ENCODE data around the gene TEAD1. TPM values are rescaled to one million over a fixed set of nuclear protein-coding genes. Genes with fewer than 3 reads are reported as not detected.

Gene TEAD1
- total and polyA plus RNA-seq, 4 donors = 9.1 to 38.4 (median 10.7) TPM

DNA sequence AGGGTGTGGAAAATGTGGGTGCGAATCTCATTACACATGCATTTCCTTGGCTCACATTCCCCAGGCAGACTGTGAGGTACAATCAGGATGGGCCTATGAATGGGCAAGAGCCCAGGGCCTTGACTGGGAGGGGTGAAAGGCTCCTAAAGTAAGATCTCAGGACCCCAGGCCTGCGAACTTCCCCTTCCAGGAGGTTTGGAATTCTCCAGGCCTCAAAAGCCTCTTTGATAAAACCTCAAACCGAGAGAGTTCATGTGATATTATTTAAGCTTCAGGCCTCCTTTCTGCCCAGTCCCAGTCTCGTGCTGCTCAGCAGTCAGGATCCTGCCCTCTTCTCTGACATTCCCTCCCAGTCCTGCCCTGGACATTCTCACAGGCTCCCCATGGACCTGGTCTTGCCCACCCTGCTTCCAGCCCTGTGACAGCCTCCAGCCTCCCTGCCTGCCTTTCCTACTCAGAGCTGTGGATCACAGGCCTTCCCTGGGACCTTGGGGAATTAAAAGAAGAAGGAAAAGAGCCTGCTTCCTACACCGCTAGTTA, 37.3 kb upstream of the TEAD1 start:
- Histone ChIP-seq H3K9me3 (ENCODE audit: control insufficient read depth in 4 of 4, low read length in 3 of 4) (no peaks in the 10 kb centered on the region), H3K9ac (ENCODE audit: low read depth in 1 of 2, low read length in 2 of 2) (no peak overlapping the region), H3K27me3 (ENCODE audit: control insufficient read depth in 4 of 4, insufficient read depth in 4 of 4, low read length in 3 of 4) (no peaks in the 10 kb centered on the region), H3K4me1 (ENCODE audit: control insufficient read depth in 4 of 4, insufficient read depth in 4 of 4, low read length in 3 of 4) (no peaks in the 10 kb centered on the region), H3K27ac (ENCODE audit: low read depth in 1 of 2, low read length in 2 of 2) (no peak overlapping the region), H3K36me3 (ENCODE audit: control insufficient read depth in 4 of 4, insufficient read depth in 3 of 4, low read depth in 1 of 4, low read length in 3 of 4) (no peaks in the 10 kb centered on the region), H3K4me3 (ENCODE audit: low read depth in 1 of 3, low read length in 3 of 3) (no peak overlapping the region)
- no peak for DNase-seq (ENCODE audit: low spot score)
- 94% methylated on average over 5 of the region's 5 CpGs for WGBS
- TF ChIP-seq FOXA1 (IDR thresholded peaks at IDR 0.05) = no peak
- no peak for TF ChIP-seq RAD21 (IDR thresholded peaks at IDR 0.05)
- no peak for TF ChIP-seq TAF1 (conservative IDR thresholded peaks at IDR 0.05)
- TF ChIP-seq RXRA (IDR thresholded peaks at IDR 0.05) = no peak
- TF ChIP-seq NR2F2 (IDR thresholded peaks at IDR 0.05) = no peak
- TF ChIP-seq GABPA (IDR thresholded peaks at IDR 0.05 in 1 of 2, conservative IDR thresholded peaks at IDR 0.05 in 1 of 2) = no peak
- no peak for TF ChIP-seq EGR1 (IDR thresholded peaks at IDR 0.05; ENCODE audit: low read depth in 2 of 2)
- TF ChIP-seq, protein P1, sequence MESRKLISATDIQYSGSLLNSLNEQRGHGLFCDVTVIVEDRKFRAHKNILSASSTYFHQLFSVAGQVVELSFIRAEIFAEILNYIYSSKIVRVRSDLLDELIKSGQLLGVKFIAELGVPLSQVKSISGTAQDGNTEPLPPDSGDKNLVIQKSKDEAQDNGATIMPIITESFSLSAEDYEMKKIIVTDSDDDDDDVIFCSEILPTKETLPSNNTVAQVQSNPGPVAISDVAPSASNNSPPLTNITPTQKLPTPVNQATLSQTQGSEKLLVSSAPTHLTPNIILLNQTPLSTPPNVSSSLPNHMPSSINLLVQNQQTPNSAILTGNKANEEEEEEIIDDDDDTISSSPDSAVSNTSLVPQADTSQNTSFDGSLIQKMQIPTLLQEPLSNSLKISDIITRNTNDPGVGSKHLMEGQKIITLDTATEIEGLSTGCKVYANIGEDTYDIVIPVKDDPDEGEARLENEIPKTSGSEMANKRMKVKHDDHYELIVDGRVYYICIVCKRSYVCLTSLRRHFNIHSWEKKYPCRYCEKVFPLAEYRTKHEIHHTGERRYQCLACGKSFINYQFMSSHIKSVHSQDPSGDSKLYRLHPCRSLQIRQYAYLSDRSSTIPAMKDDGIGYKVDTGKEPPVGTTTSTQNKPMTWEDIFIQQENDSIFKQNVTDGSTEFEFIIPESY (IDR thresholded peaks at IDR 0.05) = no peak
- no peak for TF ChIP-seq HNF4A (conservative IDR thresholded peaks at IDR 0.05)

DNA sequence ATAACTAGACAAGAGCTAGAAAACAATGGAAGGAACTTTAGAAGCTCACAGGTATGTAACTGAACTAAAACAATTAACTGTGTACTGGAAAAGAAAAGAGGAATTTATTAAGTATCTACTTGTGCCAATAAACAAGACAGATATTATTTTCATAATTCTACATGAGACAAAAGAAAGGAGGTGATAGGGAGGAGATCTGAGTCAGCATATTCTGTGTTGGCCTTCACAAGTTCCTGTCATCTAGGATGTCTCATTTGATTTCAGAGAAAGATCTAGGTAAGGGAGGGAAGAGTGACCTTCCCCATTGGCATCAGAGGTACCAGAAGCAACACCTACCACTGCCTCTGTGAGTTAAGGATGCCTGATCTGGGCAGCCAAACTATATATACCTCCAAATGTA, 34.8 kb upstream of the TEAD1 start:
- Histone ChIP-seq H3K9ac (ENCODE audit: low read depth in 1 of 2, low read length in 2 of 2) (no peak overlapping the region), H3K27me3 (ENCODE audit: control insufficient read depth in 4 of 4, insufficient read depth in 4 of 4, low read length in 3 of 4) (no peaks in the 10 kb centered on the region), H3K36me3 (ENCODE audit: control insufficient read depth in 4 of 4, insufficient read depth in 3 of 4, low read depth in 1 of 4, low read length in 3 of 4) (no peaks in the 10 kb centered on the region), H3K27ac (ENCODE audit: low read depth in 1 of 2, low read length in 2 of 2) (no peak overlapping the region), H3K4me1 (ENCODE audit: control insufficient read depth in 4 of 4, insufficient read depth in 4 of 4, low read length in 3 of 4) (no peaks in the 10 kb centered on the region), H3K9me3 (ENCODE audit: control insufficient read depth in 4 of 4, low read length in 3 of 4) (no peaks in the 10 kb centered on the region), H3K4me3 (ENCODE audit: low read depth in 1 of 3, low read length in 3 of 3) (no peak overlapping the region)
- DNase-seq (ENCODE audit: low spot score) = no peak
- TF ChIP-seq TAF1 (conservative IDR thresholded peaks at IDR 0.05) = no peak
- TF ChIP-seq JUND (IDR thresholded peaks at IDR 0.05) = no peak
- no peak for TF ChIP-seq HNF4G (IDR thresholded peaks at IDR 0.05)
- TF ChIP-seq GABPA (IDR thresholded peaks at IDR 0.05 in 1 of 2, conservative IDR thresholded peaks at IDR 0.05 in 1 of 2) = no peak
- TF ChIP-seq, protein P2, sequence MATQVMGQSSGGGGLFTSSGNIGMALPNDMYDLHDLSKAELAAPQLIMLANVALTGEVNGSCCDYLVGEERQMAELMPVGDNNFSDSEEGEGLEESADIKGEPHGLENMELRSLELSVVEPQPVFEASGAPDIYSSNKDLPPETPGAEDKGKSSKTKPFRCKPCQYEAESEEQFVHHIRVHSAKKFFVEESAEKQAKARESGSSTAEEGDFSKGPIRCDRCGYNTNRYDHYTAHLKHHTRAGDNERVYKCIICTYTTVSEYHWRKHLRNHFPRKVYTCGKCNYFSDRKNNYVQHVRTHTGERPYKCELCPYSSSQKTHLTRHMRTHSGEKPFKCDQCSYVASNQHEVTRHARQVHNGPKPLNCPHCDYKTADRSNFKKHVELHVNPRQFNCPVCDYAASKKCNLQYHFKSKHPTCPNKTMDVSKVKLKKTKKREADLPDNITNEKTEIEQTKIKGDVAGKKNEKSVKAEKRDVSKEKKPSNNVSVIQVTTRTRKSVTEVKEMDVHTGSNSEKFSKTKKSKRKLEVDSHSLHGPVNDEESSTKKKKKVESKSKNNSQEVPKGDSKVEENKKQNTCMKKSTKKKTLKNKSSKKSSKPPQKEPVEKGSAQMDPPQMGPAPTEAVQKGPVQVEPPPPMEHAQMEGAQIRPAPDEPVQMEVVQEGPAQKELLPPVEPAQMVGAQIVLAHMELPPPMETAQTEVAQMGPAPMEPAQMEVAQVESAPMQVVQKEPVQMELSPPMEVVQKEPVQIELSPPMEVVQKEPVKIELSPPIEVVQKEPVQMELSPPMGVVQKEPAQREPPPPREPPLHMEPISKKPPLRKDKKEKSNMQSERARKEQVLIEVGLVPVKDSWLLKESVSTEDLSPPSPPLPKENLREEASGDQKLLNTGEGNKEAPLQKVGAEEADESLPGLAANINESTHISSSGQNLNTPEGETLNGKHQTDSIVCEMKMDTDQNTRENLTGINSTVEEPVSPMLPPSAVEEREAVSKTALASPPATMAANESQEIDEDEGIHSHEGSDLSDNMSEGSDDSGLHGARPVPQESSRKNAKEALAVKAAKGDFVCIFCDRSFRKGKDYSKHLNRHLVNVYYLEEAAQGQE (IDR thresholded peaks at IDR 0.05) = no peak
- TF ChIP-seq, protein P3, sequence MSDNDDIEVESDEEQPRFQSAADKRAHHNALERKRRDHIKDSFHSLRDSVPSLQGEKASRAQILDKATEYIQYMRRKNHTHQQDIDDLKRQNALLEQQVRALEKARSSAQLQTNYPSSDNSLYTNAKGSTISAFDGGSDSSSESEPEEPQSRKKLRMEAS (IDR thresholded peaks at IDR 0.05) = no peak
- TF ChIP-seq YY1 (IDR thresholded peaks at IDR 0.05) = no peak
- no peak for TF ChIP-seq EGR1 (IDR thresholded peaks at IDR 0.05; ENCODE audit: low read depth in 2 of 2)
- TF ChIP-seq RAD21 (IDR thresholded peaks at IDR 0.05) = no peak
- no peak for TF ChIP-seq SP1 (IDR thresholded peaks at IDR 0.05)

Measured in liver (tissue), 9 donors.